ENCODE data around the gene RABL2B. TPM values are rescaled to one million over a fixed set of nuclear protein-coding genes. Genes with fewer than 3 reads are reported as not detected.

RABL2B gene
- total RNA-seq, 2 experiments from 2014 or later: 19.2 to 22.5 TPM

DNA sequence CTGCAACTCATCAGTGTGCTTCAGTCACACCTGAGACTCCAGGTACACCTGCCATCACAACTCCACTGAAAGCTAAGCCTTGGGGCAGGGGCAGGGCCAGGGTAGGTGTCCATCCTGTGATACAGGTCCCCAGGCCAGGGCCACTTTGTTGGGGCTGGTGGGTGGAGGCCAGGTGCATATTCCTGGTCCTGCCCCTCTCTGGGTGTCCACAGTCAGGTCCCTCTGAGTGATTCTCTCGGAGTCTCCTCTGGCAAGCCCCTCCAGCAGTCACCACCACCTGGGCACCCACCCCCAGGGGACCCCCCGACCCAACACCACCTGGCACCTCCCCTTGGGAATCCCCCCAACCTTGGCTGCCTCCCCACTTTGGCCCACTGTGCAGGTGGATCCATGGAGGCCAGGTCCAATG is 54.9 kb downstream of the RABL2B start:
- intact Hi-C loops (cut with micrococcal nuclease): no loop called here
- no peaks in the 10 kb centered on the region for H3K36me3 Mint-ChIP-seq (ENCODE audit: low read depth)
- ATAC-seq (no peak), DNase-seq (no peak)
- H3K4me1 Mint-ChIP-seq (ENCODE audit: low read depth): peaks cover 2% of the 10 kb centered on the region
- TF ChIP-seq, protein P1, sequence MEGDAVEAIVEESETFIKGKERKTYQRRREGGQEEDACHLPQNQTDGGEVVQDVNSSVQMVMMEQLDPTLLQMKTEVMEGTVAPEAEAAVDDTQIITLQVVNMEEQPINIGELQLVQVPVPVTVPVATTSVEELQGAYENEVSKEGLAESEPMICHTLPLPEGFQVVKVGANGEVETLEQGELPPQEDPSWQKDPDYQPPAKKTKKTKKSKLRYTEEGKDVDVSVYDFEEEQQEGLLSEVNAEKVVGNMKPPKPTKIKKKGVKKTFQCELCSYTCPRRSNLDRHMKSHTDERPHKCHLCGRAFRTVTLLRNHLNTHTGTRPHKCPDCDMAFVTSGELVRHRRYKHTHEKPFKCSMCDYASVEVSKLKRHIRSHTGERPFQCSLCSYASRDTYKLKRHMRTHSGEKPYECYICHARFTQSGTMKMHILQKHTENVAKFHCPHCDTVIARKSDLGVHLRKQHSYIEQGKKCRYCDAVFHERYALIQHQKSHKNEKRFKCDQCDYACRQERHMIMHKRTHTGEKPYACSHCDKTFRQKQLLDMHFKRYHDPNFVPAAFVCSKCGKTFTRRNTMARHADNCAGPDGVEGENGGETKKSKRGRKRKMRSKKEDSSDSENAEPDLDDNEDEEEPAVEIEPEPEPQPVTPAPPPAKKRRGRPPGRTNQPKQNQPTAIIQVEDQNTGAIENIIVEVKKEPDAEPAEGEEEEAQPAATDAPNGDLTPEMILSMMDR (IDR thresholded peaks at IDR 0.05): no peak
- no peak overlapping the region for H3K4me3 Mint-ChIP-seq
- CTCF ChIA-PET: no interaction called here
- no peaks in the 10 kb centered on the region for H3K27me3 Mint-ChIP-seq
- POLR2A ChIA-PET: no interaction called here
- H3K27ac Mint-ChIP-seq: no peak overlapping the region
- no peaks in the 10 kb centered on the region for H3K9me3 Mint-ChIP-seq

DNA sequence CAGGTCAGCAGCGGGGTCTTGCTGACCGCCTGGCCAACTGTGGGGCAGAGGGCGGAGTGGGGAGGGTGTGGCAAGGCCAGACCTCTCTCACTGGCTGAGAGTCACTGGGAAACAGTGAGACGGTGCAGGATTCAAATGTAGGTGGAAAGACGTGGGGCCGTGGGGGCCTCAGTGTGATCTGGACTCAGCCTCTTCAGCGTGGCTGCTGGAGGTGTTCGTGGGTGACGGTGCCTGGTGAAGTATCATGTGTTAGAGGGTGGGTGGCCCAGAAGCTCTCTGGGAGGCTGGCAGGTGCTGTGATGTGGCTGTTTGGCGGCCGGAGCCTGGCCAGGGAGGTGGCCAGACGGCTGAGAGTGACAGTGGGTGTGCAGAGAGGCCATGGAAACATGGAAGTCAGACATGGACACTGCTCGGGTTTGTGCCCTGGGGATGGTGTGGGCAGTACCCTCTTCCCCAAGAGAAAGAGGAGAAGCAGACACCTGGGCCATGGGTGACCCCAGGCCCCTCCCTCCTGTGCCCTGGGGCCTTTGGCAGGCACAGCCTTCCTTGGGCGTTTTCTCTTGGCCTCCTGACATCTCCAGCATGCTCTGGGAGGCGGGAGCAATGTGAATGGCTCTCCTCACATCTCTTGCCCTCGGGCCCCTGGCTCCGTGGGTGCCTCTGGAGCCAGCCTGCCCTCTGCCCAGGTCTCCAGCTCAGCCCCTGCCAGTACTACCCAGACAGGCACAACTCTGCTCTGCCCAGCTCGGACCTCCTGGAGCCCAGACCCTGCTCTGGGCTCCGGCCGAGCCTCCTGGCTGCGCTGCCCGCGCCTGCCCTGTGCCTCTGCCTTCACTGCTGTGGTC is 55.5 kb downstream of the RABL2B start:
- POLR2A ChIA-PET: no interaction called here
- DNase-seq (no peak), ATAC-seq (no peak)
- peaks cover 2% of the 10 kb centered on the region for H3K4me1 Mint-ChIP-seq (ENCODE audit: low read depth)
- H3K9me3 Mint-ChIP-seq: no peaks in the 10 kb centered on the region
- TF ChIP-seq, protein P1 (IDR thresholded peaks at IDR 0.05): no peak
- H3K27ac Mint-ChIP-seq: no peak overlapping the region
- intact Hi-C loops (cut with micrococcal nuclease): no loop called here
- no peaks in the 10 kb centered on the region for H3K27me3 Mint-ChIP-seq
- no peaks in the 10 kb centered on the region for H3K36me3 Mint-ChIP-seq (ENCODE audit: low read depth)
- CTCF ChIA-PET: no interaction called here
- no peak overlapping the region for H3K4me3 Mint-ChIP-seq

DNA sequence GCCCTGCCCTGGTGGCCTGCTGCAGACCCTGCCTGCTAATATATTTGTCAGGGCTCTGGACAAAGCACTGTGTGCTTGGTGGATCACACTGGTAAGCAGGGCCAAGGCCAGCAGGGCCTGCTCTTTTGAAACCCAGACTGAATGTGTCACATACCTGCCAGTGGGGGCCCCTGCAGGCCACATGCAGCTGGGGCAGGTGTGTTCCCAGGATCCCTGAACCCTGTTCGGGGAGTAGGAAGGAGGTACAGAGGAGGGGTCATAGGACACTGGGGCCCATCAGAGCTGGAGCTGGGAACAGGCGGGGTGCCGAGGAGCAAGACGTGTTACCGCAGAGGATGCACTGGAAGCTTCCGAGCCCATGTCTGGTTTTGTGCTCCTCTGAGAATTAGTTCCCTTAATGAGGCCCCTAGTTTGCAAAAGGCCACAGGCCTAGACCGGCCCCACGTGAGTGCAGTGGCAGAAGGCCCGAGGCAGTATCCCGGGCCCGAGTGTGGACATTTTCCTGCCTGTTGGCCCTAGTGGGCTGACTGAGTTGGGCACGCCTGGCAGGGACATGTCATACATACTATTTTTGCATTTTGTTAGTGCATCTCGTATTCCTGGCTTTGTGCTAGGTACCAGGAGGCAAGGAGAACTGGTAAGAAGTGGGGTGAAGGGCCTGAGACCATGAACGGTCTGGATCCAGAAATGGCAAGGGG is 56.6 kb downstream of the RABL2B start:
- POLR2A ChIA-PET: no interaction called here
- ATAC-seq (no peak), DNase-seq (no peak)
- no peak overlapping the region for H3K4me3 Mint-ChIP-seq
- CTCF ChIA-PET: no interaction called here
- no peaks in the 10 kb centered on the region for H3K27me3 Mint-ChIP-seq
- H3K36me3 Mint-ChIP-seq (ENCODE audit: low read depth): no peaks in the 10 kb centered on the region
- TF ChIP-seq, protein P1 (IDR thresholded peaks at IDR 0.05): no peak
- intact Hi-C loops (cut with micrococcal nuclease): no loop called here
- no peak overlapping the region for H3K27ac Mint-ChIP-seq
- H3K4me1 Mint-ChIP-seq (ENCODE audit: low read depth): no peaks in the 10 kb centered on the region
- H3K9me3 Mint-ChIP-seq: no peaks in the 10 kb centered on the region

DNA sequence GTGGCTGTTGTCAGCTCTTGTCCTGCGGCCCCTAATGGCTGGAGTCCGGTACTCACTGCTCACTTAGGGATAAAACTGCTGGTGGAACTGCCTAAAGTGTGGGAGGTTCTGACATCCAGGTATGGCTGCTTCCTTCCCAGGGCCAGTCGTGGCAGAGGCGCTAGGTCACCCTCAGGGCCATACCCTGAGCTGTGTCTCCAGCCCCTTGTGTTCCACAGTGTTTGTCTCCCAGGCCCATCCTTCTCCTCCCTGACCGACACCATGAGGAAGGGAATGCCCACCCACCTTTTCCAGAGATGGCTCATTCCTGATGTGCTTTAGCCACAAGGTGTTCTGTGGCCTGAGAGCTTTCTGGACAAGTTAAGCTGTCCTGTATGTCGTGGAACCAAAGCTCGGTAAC is 57.8 kb downstream of the RABL2B start:
- ChIA-PET POLR2A (interaction anchor here (1.0 kb wide), 1 partner anchor 186 kb away, joined by 3 read pairs; no protein-coding TSS in a partner anchor), CTCF (no interaction called here)
- Mint-ChIP-seq H3K4me3 (no peak overlapping the region), H3K27me3 (no peaks in the 10 kb centered on the region), H3K36me3 (ENCODE audit: low read depth) (no peaks in the 10 kb centered on the region), H3K27ac (no peak overlapping the region), H3K9me3 (no peaks in the 10 kb centered on the region), H3K4me1 (ENCODE audit: low read depth) (no peaks in the 10 kb centered on the region)
- ATAC-seq (no peak), DNase-seq (no peak)
- TF ChIP-seq, protein P1 (IDR thresholded peaks at IDR 0.05): no peak
- intact Hi-C loops (cut with micrococcal nuclease): no loop called here

DNA sequence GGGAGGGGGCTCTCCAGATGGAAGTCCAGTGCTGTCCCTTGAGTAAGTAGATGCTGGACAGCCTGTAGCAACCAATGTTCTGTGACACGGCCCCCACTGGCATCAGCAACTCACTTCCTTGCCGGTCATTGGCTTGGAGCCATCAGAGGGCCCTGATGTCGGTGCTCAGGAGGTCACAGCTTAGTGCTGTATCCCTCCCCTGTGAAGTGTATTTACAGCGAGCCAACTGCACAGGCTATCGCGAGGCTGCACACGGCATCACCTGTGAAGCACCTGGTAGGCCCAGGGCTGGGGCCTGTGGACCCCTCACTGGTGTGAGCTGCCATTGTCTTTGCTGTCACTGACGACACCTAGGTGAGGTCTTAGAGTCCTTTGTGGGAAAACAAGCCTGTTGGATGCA is 58.8 kb downstream of the RABL2B start:
- ChIA-PET CTCF (no interaction called here), POLR2A (no interaction called here)
- ATAC-seq (no peak), DNase-seq (no peak)
- Mint-ChIP-seq H3K27ac (no peak overlapping the region), H3K4me1 (ENCODE audit: low read depth) (no peaks in the 10 kb centered on the region), H3K27me3 (no peaks in the 10 kb centered on the region), H3K36me3 (ENCODE audit: low read depth) (no peaks in the 10 kb centered on the region), H3K4me3 (no peak overlapping the region), H3K9me3 (no peaks in the 10 kb centered on the region)
- TF ChIP-seq, protein P1 (IDR thresholded peaks at IDR 0.05): no peak
- intact Hi-C loops (cut with micrococcal nuclease): no loop called here

Measured in activated CD8-positive, alpha-beta T cell treated with anti-CD3 and anti-CD28 coated beads for 36 hours (primary cell).